ENCODE results near the gene PAIP1.
A peak's percentile ranks its signal among the peaks of the same experiment; 100 is the strongest.
"Not testable (repeated sequence)": the region's sequence is repeated elsewhere in the genome, so short reads cannot be mapped to it uniquely, and the experiment has no call there.

The PAIP1 gene

GRCh38 chr5:43533646-43534045 lies 23.2 kb downstream of the PAIP1 start:
- no peak overlapping the region for H3K27ac ChIP-seq

GRCh38 chr5:43530648-43531047 lies 26.2 kb downstream of the PAIP1 start:
- Histone ChIP-seq H3K27ac (no peak overlapping the region), H3K4me3 (no peak overlapping the region)

More at GRCh38 chr5:43533646-43534045, 23.2 kb downstream of the PAIP1 start:
- H3K4me3 ChIP-seq = no peak overlapping the region

- no peak overlapping the region for H3K27ac ChIP-seq
- H3K4me3 ChIP-seq = no peak overlapping the region
Measured at GRCh38 chr5:43523662-43524072, 33.2 kb downstream of the PAIP1 start.

- H3K4me3 ChIP-seq = no peak overlapping the region
- H3K27ac ChIP-seq = no peak overlapping the region
Measured at GRCh38 chr5:43520615-43521014, 36.3 kb downstream of the PAIP1 start.

- H3K4me3 ChIP-seq = peak overlapping the region; percentile 33 to 73 (median 61)
Measured at GRCh38 chr5:43515678-43516048, 41.2 kb downstream of the PAIP1 start.

GRCh38 chr5:43514816-43515677 lies 41.8 kb downstream of the PAIP1 start, which contains the start of gene C5orf34:
C5orf34 (minus strand) TSS chr5:43515148; CDS start chr5:43509339, 5,809 bp downstream.
- H3K27ac ChIP-seq = peak within 1 kb of the TSS in 20 of 21 experiments; percentile 57 to 94 (median 85)
- H3K4me3 ChIP-seq = peak within 1 kb of the TSS; percentile 33 to 73 (median 61)

More at GRCh38 chr5:43515678-43516048, 41.2 kb downstream of the PAIP1 start:
- H3K27ac ChIP-seq = peak overlapping the region in 19 of 21 experiments; percentile 57 to 94 (median 85)

GRCh38 chr5:43514471-43514815 lies 42.4 kb downstream of the PAIP1 start:
- peak overlapping the region; percentile 33 to 73 (median 61) for H3K4me3 ChIP-seq
- peak overlapping the region in 20 of 21 experiments; percentile 57 to 94 (median 84) for H3K27ac ChIP-seq

GRCh38 chr5:43514025-43514424 lies 42.9 kb downstream of the PAIP1 start:
- Histone ChIP-seq H3K4me3 (peak overlapping the region in 5 of 7 experiments; percentile 33 to 68 (median 50)), H3K27ac (peak overlapping the region in 9 of 21 experiments; percentile 57 to 94 (median 85))

- H3K4me3 ChIP-seq = peak overlapping the region in 2 of 7 experiments; percentile 0 to 7
- not testable (repeated sequence) for H3K27ac ChIP-seq
Measured at GRCh38 chr5:43511062-43511461, 45.8 kb downstream of the PAIP1 start.

GRCh38 chr5:43498581-43498980 lies 58.3 kb downstream of the PAIP1 start:
- Histone ChIP-seq H3K4me3 (no peak overlapping the region), H3K27ac (no peak overlapping the region)

- no peak overlapping the region for H3K4me3 ChIP-seq
Measured at GRCh38 chr5:43497311-43498104, 59.4 kb downstream of the PAIP1 start.

GRCh38 chr5:43491326-43491725 lies 65.6 kb downstream of the PAIP1 start:
- H3K27ac ChIP-seq = no peak overlapping the region
- H3K4me3 ChIP-seq = no peak overlapping the region

More at GRCh38 chr5:43497311-43498104, 59.4 kb downstream of the PAIP1 start:
- H3K27ac ChIP-seq = no peak overlapping the region

- H3K27ac ChIP-seq = peak overlapping the region in 1 of 21 experiments; percentile 98
- no peak overlapping the region for H3K4me3 ChIP-seq
Measured at GRCh38 chr5:43486353-43486752, 70.5 kb downstream of the PAIP1 start.

GRCh38 chr5:43485406-43485805 lies 71.5 kb downstream of the PAIP1 start:
- Histone ChIP-seq H3K4me3 (no peak overlapping the region), H3K27ac (peak overlapping the region in 9 of 21 experiments; percentile 96 to 99 (median 98))

- Histone ChIP-seq H3K4me3 (peak overlapping the region; percentile 71 to 90 (median 82)), H3K27ac (peak overlapping the region; percentile 84 to 99 (median 96))
Measured at GRCh38 chr5:43484106-43484849, 72.6 kb downstream of the PAIP1 start.

- Histone ChIP-seq H3K27ac (peak within 1 kb of the TSS; percentile 84 to 99 (median 96)), H3K4me3 (peak within 1 kb of the TSS; percentile 71 to 90 (median 82))
Measured at GRCh38 chr5:43483298-43484105, 73.4 kb downstream of the PAIP1 start, which contains the start of gene TMEM267. TMEM267 (minus strand) TSS chr5:43483865; CDS start chr5:43453969, 29,896 bp downstream.

- Histone ChIP-seq H3K4me3 (peak overlapping the region; percentile 71 to 90 (median 82)), H3K27ac (peak overlapping the region in 18 of 21 experiments; percentile 90 to 99 (median 97))
Measured at GRCh38 chr5:43482490-43483297, 74.2 kb downstream of the PAIP1 start.
